SK-N-SH treated with all-trans-retinoic acid at 6 μM for 48 hours (cell line): Measurements from ENCODE around the gene PPIL1.

Source experiments
- ATAC-seq: fragments of 200-7000 bp; cut with Tn5 transposase; 3 replicates; pipeline ENCODE4 v1.9.1; 2020; ENCODE audit warnings: mild to moderate bottlenecking, moderate library complexity
- ARNTL ChIP-seq: fragments of 450-650 bp; formaldehyde crosslinking; IDR thresholded peaks from 2 replicates; pipeline ENCODE4 v1.5.0; 2020; ENCODE audit warnings: low read depth, mild to moderate bottlenecking, moderate library complexity, borderline replicate concordance
- BACH2 ChIP-seq: fragments of 250-450 bp; sonication (Bioruptor Pico); IDR thresholded peaks from 2 replicates; pipeline ENCODE4 v1.9.0; 2021; ENCODE audit warnings: mild to moderate bottlenecking, borderline replicate concordance
- CSDC2 ChIP-seq: fragments of 250-450 bp; sonication (Bioruptor Pico); IDR thresholded peaks from 2 replicates; pipeline ENCODE4 v1.5.0; 2020; ENCODE audit warnings: mild to moderate bottlenecking, moderate library complexity
- ESRRG ChIP-seq: fragments of 250-450 bp; sonication (Bioruptor Pico); IDR thresholded peaks from 2 replicates; pipeline ENCODE4 v1.6.1; 2021; ENCODE audit warnings: mild to moderate bottlenecking
- GLIS3 ChIP-seq: fragments of 250-450 bp; sonication (Bioruptor Pico); IDR thresholded peaks from 2 replicates; pipeline ENCODE4 v1.5.0; 2020; ENCODE audit warnings: mild to moderate bottlenecking, moderate library complexity
- ISL1 ChIP-seq: fragments of 250-450 bp; sonication (Bioruptor Pico); IDR thresholded peaks from 2 replicates; pipeline ENCODE4 v2.1.2; 2022; ENCODE audit warnings: mild to moderate bottlenecking, moderate library complexity
- OSR1 ChIP-seq: fragments of 250-450 bp; sonication (Bioruptor Pico); IDR thresholded peaks from 2 replicates; pipeline ENCODE4 v1.8.0; 2022; ENCODE audit warnings: moderate library complexity, mild to moderate bottlenecking, inconsistent platforms
- PPARA ChIP-seq: fragments of 250-450 bp; sonication (Bioruptor Pico); IDR thresholded peaks from 2 replicates; pipeline ENCODE4 v1.5.0; 2020; ENCODE audit warnings: mild to moderate bottlenecking, borderline replicate concordance
- RARB ChIP-seq: fragments of 250-450 bp; sonication (Bioruptor Pico); IDR thresholded peaks from 2 replicates; pipeline ENCODE4 v1.8.0; 2021; ENCODE audit warnings: mild to moderate bottlenecking, moderate library complexity
- SNAI2 ChIP-seq: fragments of 250-450 bp; sonication (Bioruptor Pico); IDR thresholded peaks from 2 replicates; pipeline ENCODE4 v1.5.0; 2020; ENCODE audit warnings: mild to moderate bottlenecking, moderate library complexity
- TOX ChIP-seq: fragments of 250-450 bp; sonication (Bioruptor Pico); IDR thresholded peaks from 2 replicates; pipeline ENCODE4 v1.8.0; 2021; ENCODE audit warnings: mild to moderate bottlenecking, moderate library complexity, borderline replicate concordance
- ZC3H10 ChIP-seq: fragments of 250-450 bp; sonication (Bioruptor Pico); IDR thresholded peaks from 2 replicates; pipeline ENCODE4 v1.5.1; 2021; ENCODE audit warnings: mild to moderate bottlenecking, moderate library complexity
- ZFP3 ChIP-seq: fragments of 250-450 bp; sonication (Bioruptor Pico); IDR thresholded peaks from 2 replicates; pipeline ENCODE4 v1.5.0; 2020; ENCODE audit warnings: mild to moderate bottlenecking, moderate library complexity
- ZFP30 ChIP-seq: fragments of 450-650 bp; formaldehyde crosslinking; IDR thresholded peaks from 2 replicates; pipeline ENCODE4 v1.5.0; 2022; ENCODE audit warnings: mild to moderate bottlenecking, moderate library complexity
- ZNF565 ChIP-seq: fragments of 450-650 bp; formaldehyde crosslinking; conservative IDR thresholded peaks from 2 replicates; pipeline ENCODE4 v1.5.0; 2020; ENCODE audit warnings: low read depth, mild to moderate bottlenecking, moderate library complexity
- ZNF70 ChIP-seq: fragments of 450-650 bp; formaldehyde crosslinking; IDR thresholded peaks from 2 replicates; pipeline ENCODE4 v1.5.0; 2020; ENCODE audit warnings: mild to moderate bottlenecking, moderate library complexity
- ZNF8 ChIP-seq: fragments of 450-650 bp; formaldehyde crosslinking; IDR thresholded peaks from 2 replicates; pipeline ENCODE4 v1.5.0; 2020; ENCODE audit warnings: mild to moderate bottlenecking, moderate library complexity
- TF ChIP-seq, protein P1 (sequence below): fragments of 250-450 bp; sonication (Bioruptor Pico); IDR thresholded peaks from 2 replicates; pipeline ENCODE4 v1.5.1; 2020; ENCODE audit warnings: low read depth, mild to moderate bottlenecking, moderate library complexity
- TF ChIP-seq, protein P2 (sequence below): fragments of 250-450 bp; sonication (Bioruptor Pico); IDR thresholded peaks from 2 replicates; pipeline ENCODE4 v1.8.0; 2020; ENCODE audit warnings: mild to moderate bottlenecking, moderate library complexity, borderline replicate concordance
- TF ChIP-seq, protein P3 (sequence below): fragments of 250-450 bp; sonication (Bioruptor Pico); IDR thresholded peaks from 2 replicates; pipeline ENCODE4 v1.8.0; 2021; ENCODE audit warnings: low read depth, mild to moderate bottlenecking, moderate library complexity, borderline replicate concordance
- TF ChIP-seq, protein P4 (sequence below): fragments of 250-450 bp; sonication (Bioruptor Pico); IDR thresholded peaks from 2 replicates; pipeline ENCODE4 v1.5.0; 2020; ENCODE audit warnings: mild to moderate bottlenecking, moderate library complexity
- TF ChIP-seq, protein P5 (sequence below): fragments of 250-450 bp; sonication (Bioruptor Pico); IDR thresholded peaks from 2 replicates; pipeline ENCODE4 v1.5.1; 2021; ENCODE audit warnings: mild to moderate bottlenecking, moderate library complexity

PPIL1 gene

DNA sequence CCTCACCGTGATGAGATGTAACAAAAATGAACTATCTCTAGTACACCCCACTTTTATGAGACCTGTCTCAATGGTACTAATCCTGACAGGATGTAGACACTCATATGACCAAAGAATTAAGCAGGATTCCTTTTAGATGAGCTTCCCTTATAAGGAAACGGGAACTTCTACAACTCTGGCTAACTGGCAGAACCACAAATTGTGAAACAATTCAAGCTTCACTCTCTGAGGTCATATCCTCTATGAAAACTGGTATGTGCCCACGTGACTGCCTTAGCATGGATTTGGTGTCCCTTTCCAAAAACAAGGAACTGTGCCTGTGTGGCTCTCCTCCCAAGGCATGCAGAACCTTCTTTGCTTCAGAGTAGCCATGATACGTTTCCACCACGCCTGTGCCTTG lies 21.3 kb downstream of the PPIL1 start:
- ATAC-seq = no peak; the same call in 1 of the 3 replicates
- TF ChIP-seq, protein P1, sequence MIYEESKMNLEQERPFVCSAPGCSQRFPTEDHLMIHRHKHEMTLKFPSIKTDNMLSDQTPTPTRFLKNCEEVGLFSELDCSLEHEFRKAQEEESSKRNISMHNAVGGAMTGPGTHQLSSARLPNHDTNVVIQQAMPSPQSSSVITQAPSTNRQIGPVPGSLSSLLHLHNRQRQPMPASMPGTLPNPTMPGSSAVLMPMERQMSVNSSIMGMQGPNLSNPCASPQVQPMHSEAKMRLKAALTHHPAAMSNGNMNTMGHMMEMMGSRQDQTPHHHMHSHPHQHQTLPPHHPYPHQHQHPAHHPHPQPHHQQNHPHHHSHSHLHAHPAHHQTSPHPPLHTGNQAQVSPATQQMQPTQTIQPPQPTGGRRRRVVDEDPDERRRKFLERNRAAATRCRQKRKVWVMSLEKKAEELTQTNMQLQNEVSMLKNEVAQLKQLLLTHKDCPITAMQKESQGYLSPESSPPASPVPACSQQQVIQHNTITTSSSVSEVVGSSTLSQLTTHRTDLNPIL (CRISPR knock-in tag) = no peak
- TF ChIP-seq OSR1 (no peak), ISL1 (CRISPR knock-in tag) (no peak), RARB (CRISPR knock-in tag) (no peak), ESRRG (CRISPR knock-in tag) (no peak), ZC3H10 (CRISPR knock-in tag) (no peak), GLIS3 (CRISPR knock-in tag) (no peak), PPARA (CRISPR knock-in tag) (no peak), ZNF565 (CRISPR knock-in tag) (no peak), ARNTL (CRISPR knock-in tag) (no peak), TOX (no peak), ZNF70 (CRISPR knock-in tag) (no peak), ZNF8 (CRISPR knock-in tag) (no peak), BACH2 (CRISPR knock-in tag) (no peak), ZFP30 (CRISPR knock-in tag) (no peak), CSDC2 (no peak), SNAI2 (CRISPR knock-in tag) (no peak), ZFP3 (CRISPR knock-in tag) (no peak)
- TF ChIP-seq, protein P2, sequence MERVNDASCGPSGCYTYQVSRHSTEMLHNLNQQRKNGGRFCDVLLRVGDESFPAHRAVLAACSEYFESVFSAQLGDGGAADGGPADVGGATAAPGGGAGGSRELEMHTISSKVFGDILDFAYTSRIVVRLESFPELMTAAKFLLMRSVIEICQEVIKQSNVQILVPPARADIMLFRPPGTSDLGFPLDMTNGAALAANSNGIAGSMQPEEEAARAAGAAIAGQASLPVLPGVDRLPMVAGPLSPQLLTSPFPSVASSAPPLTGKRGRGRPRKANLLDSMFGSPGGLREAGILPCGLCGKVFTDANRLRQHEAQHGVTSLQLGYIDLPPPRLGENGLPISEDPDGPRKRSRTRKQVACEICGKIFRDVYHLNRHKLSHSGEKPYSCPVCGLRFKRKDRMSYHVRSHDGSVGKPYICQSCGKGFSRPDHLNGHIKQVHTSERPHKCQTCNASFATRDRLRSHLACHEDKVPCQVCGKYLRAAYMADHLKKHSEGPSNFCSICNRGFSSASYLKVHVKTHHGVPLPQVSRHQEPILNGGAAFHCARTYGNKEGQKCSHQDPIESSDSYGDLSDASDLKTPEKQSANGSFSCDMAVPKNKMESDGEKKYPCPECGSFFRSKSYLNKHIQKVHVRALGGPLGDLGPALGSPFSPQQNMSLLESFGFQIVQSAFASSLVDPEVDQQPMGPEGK (CRISPR knock-in tag) = no peak
- TF ChIP-seq, protein P3, sequence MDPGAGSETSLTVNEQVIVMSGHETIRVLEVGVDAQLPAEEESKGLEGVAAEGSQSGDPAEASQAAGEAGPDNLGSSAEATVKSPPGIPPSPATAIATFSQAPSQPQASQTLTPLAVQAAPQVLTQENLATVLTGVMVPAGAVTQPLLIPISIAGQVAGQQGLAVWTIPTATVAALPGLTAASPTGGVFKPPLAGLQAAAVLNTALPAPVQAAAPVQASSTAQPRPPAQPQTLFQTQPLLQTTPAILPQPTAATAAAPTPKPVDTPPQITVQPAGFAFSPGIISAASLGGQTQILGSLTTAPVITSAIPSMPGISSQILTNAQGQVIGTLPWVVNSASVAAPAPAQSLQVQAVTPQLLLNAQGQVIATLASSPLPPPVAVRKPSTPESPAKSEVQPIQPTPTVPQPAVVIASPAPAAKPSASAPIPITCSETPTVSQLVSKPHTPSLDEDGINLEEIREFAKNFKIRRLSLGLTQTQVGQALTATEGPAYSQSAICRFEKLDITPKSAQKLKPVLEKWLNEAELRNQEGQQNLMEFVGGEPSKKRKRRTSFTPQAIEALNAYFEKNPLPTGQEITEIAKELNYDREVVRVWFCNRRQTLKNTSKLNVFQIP (CRISPR knock-in tag) = no peak

DNA sequence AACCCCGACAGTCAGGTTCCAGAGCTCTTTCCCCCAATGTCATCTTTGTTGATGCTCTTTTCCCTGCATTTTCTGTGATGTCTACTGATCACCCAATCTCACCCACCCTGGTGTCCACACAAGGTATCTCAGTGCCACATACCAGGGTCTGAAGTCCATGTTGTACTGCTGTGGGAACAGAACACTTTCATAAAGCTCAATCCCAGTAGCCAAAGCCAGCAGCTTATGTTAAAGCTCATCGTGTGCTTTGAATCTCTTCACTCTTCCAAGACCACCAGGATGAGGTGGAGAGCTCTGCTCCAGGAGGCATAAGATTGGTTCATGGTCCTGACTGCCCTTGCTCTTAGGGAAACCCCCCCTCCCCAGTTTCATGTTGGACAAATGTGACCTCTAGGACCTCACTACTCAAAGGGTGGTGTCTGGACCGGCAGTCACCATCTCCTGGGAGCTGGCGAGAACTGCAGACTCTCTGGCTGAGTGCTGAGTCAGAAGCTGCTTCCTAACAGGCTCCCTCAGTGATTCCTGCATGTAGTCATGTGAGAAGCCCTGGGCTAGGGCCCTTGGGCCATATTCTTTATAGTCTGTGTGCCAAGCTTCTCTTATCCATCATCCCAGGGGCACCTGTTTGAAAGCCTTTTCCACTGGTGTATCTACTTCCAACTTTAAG lies 22.0 kb downstream of the PPIL1 start:
- peak; percentile 43 for ATAC-seq
- TF ChIP-seq ZFP30 (CRISPR knock-in tag) (no peak), ARNTL (CRISPR knock-in tag) (no peak), ZFP3 (CRISPR knock-in tag) (no peak), ZNF70 (CRISPR knock-in tag) (no peak), SNAI2 (CRISPR knock-in tag) (no peak), CSDC2 (no peak), ZNF8 (CRISPR knock-in tag) (no peak), BACH2 (CRISPR knock-in tag) (no peak), ZNF565 (CRISPR knock-in tag) (no peak), ESRRG (CRISPR knock-in tag) (no peak), ZC3H10 (CRISPR knock-in tag) (no peak)
- TF ChIP-seq, protein P1 (CRISPR knock-in tag) = no peak
- TF ChIP-seq, protein P3 (CRISPR knock-in tag) = no peak

DNA sequence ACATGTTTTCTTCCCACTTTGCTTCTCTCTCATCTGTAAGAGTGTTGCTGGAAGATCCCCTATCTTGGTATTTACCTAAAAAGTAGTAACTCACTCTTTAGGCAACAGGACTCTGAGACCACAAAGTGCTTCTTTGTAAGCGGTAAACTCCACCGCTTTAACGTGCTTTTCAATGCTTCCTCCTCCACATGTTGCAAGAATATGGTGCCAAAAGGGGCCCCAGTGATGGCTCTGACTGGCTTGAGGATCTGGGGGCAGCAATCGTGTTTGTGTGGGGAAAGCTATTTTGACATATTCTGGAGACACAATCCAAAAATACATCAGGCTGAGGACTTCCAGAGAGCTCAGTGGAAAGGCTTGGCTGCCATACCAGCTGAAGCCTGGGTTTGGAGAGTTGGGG lies 23.0 kb downstream of the PPIL1 start:
- no peak for ATAC-seq
- TF ChIP-seq, protein P4, sequence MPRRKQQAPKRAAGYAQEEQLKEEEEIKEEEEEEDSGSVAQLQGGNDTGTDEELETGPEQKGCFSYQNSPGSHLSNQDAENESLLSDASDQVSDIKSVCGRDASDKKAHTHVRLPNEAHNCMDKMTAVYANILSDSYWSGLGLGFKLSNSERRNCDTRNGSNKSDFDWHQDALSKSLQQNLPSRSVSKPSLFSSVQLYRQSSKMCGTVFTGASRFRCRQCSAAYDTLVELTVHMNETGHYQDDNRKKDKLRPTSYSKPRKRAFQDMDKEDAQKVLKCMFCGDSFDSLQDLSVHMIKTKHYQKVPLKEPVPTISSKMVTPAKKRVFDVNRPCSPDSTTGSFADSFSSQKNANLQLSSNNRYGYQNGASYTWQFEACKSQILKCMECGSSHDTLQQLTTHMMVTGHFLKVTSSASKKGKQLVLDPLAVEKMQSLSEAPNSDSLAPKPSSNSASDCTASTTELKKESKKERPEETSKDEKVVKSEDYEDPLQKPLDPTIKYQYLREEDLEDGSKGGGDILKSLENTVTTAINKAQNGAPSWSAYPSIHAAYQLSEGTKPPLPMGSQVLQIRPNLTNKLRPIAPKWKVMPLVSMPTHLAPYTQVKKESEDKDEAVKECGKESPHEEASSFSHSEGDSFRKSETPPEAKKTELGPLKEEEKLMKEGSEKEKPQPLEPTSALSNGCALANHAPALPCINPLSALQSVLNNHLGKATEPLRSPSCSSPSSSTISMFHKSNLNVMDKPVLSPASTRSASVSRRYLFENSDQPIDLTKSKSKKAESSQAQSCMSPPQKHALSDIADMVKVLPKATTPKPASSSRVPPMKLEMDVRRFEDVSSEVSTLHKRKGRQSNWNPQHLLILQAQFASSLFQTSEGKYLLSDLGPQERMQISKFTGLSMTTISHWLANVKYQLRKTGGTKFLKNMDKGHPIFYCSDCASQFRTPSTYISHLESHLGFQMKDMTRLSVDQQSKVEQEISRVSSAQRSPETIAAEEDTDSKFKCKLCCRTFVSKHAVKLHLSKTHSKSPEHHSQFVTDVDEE = no peak
- TF ChIP-seq, protein P5, sequence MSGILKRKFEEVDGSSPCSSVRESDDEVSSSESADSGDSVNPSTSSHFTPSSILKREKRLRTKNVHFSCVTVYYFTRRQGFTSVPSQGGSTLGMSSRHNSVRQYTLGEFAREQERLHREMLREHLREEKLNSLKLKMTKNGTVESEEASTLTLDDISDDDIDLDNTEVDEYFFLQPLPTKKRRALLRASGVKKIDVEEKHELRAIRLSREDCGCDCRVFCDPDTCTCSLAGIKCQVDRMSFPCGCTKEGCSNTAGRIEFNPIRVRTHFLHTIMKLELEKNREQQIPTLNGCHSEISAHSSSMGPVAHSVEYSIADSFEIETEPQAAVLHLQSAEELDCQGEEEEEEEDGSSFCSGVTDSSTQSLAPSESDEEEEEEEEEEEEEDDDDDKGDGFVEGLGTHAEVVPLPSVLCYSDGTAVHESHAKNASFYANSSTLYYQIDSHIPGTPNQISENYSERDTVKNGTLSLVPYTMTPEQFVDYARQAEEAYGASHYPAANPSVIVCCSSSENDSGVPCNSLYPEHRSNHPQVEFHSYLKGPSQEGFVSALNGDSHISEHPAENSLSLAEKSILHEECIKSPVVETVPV (CRISPR knock-in tag) = no peak
- TF ChIP-seq PPARA (CRISPR knock-in tag) = no peak
- no peak for TF ChIP-seq ARNTL (CRISPR knock-in tag)
- TF ChIP-seq ZNF8 (CRISPR knock-in tag) = no peak
- no peak for TF ChIP-seq SNAI2 (CRISPR knock-in tag)
- no peak for TF ChIP-seq TOX
- TF ChIP-seq, protein P3 (CRISPR knock-in tag) = no peak
- no peak for TF ChIP-seq ZC3H10 (CRISPR knock-in tag)
- no peak for TF ChIP-seq ZFP30 (CRISPR knock-in tag)
